ENCODE data around the gene IRF5.

DNA sequence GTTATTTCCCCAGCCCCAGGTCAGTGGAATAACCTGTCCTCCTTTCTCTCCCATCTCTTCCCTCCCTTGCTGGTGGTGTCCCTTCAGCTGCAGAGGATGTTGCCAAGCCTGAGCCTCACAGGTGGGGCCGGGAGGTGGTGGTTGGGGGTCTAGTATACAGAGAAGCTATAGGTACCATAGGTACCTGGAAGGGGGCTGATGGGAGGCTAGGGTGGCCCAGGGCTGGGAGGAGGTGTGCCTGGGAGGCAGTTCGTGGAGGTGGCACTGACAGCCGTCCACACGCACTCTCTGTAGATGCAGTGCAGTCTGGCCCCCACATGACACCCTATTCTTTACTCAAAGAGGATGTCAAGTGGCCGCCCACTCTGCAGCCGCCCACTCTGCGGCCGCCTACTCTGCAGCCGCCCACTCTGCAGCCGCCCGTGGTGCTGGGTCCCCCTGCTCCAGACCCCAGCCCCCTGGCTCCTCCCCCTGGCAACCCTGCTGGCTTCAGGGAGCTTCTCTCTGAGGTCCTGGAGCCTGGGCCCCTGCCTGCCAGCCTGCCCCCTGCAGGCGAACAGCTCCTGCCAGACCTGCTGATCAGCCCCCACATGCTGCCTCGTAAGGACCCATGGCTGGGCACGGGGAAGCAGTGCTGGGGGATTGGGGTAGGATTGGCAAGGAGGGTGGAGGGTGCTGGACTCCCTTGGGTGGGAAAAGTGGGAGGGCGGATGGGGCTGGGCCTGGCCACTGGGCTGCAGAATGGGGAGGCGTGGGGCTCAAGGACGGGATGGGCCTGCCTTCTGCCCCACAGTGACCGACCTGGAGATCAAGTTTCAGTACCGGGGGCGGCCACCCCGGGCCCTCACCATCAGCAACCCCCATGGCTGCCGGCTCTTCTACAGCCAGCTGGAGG lies 9.5 kb downstream of the IRF5 start:
- TF ChIP-seq, protein P1, sequence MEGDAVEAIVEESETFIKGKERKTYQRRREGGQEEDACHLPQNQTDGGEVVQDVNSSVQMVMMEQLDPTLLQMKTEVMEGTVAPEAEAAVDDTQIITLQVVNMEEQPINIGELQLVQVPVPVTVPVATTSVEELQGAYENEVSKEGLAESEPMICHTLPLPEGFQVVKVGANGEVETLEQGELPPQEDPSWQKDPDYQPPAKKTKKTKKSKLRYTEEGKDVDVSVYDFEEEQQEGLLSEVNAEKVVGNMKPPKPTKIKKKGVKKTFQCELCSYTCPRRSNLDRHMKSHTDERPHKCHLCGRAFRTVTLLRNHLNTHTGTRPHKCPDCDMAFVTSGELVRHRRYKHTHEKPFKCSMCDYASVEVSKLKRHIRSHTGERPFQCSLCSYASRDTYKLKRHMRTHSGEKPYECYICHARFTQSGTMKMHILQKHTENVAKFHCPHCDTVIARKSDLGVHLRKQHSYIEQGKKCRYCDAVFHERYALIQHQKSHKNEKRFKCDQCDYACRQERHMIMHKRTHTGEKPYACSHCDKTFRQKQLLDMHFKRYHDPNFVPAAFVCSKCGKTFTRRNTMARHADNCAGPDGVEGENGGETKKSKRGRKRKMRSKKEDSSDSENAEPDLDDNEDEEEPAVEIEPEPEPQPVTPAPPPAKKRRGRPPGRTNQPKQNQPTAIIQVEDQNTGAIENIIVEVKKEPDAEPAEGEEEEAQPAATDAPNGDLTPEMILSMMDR (conservative IDR thresholded peaks at IDR 0.05 in 1 of 2, IDR thresholded peaks at IDR 0.05 in 1 of 2; ENCODE audit: extremely low read depth in 1 of 2, insufficient read depth in 1 of 2, low read depth in 1 of 2, low read length in 2 of 2) = peak in 1 of 2 donors; percentile 20
- TF ChIP-seq EZH2 (IDR thresholded peaks at IDR 0.05; ENCODE audit: borderline replicate concordance, low read length) = no peak

Measured in mammary epithelial cell (primary cell).